Measurements from ENCODE around the gene LAPTM5.
A peak's percentile ranks its signal among the peaks of the same experiment; 100 is the strongest.

The LAPTM5 gene

GRCh38 chr1:30741239-30741894, 16.2 kb downstream of the LAPTM5 start:
- DNase-seq, result no peak

- DNase-seq, result no peak
These were observed 17.0 kb downstream of the LAPTM5 start for GRCh38 chr1:30740251-30741238.

GRCh38 chr1:30739601-30740000, 18.0 kb downstream of the LAPTM5 start:
- no peak for DNase-seq

- no peak for DNase-seq
These were observed 18.6 kb downstream of the LAPTM5 start for GRCh38 chr1:30738715-30739559.

GRCh38 chr1:30738040-30738714, 19.4 kb downstream of the LAPTM5 start:
- DNase-seq, result peak; percentile 27

GRCh38 chr1:30737357-30738039, 20.1 kb downstream of the LAPTM5 start:
- no peak for DNase-seq

GRCh38 chr1:30735668-30736498, 21.7 kb downstream of the LAPTM5 start:
- DNase-seq, result no peak

GRCh38 chr1:30735124-30735523, 22.4 kb downstream of the LAPTM5 start:
- no peak for DNase-seq

- no peak for DNase-seq
These were observed 23.0 kb downstream of the LAPTM5 start for GRCh38 chr1:30734580-30734979.

- no peak for DNase-seq
These were observed 23.5 kb downstream of the LAPTM5 start for GRCh38 chr1:30734106-30734505.

- DNase-seq, result no peak
These were observed 24.1 kb downstream of the LAPTM5 start for GRCh38 chr1:30733493-30733892.

- no peak for DNase-seq
These were observed 25.1 kb downstream of the LAPTM5 start for GRCh38 chr1:30732277-30732996.

GRCh38 chr1:30731806-30732276, 25.7 kb downstream of the LAPTM5 start:
- no peak for DNase-seq

- no peak for DNase-seq
These were observed 26.3 kb downstream of the LAPTM5 start for GRCh38 chr1:30731109-30731805.

- DNase-seq, result no peak
These were observed 27.0 kb downstream of the LAPTM5 start for GRCh38 chr1:30730346-30731108.

- DNase-seq, result no peak
These were observed 27.7 kb downstream of the LAPTM5 start for GRCh38 chr1:30729901-30730300.

GRCh38 chr1:30728832-30729638, 28.5 kb downstream of the LAPTM5 start:
- DNase-seq, result no peak

GRCh38 chr1:30728340-30728739, 29.2 kb downstream of the LAPTM5 start:
- no peak for DNase-seq
